Vagina (tissue), 2 donors: Measurements from ENCODE around the gene SOCS2. TPM values are rescaled to one million over a fixed set of nuclear protein-coding genes. Genes with fewer than 3 reads are reported as not detected.
"Not testable (repeated sequence)": the region's sequence is repeated elsewhere in the genome, so short reads cannot be mapped to it uniquely, and the experiment has no call there.

Experiments
- DNase-seq, 2 donors: peaks; one replicate each; pipeline ENCODE4 v3.0.0-alpha.2; 2017; ENCODE audit errors: extremely low spot score in 2 of 2
- H3K27ac ChIP-seq: fragments of 200-600 bp; sonication (generic); one replicate; pipeline ENCODE4 v1.5.1; 2019
- H3K27me3 ChIP-seq: fragments of 200-600 bp; sonication (generic); one replicate; pipeline ENCODE4 v1.5.1; 2019
- H3K36me3 ChIP-seq, 2 donors: fragments of 200-600 bp; sonication (generic); one replicate each; pipeline ENCODE4 v1.5.1; 2017 to 2019
- H3K4me1 ChIP-seq: fragments of 200-600 bp; sonication (generic); one replicate; pipeline ENCODE4 v1.5.1; 2019
- H3K4me3 ChIP-seq, 2 donors: fragments of 200-600 bp; sonication (generic); 1 replicate in 1 of 2; 2 replicates in 1 of 2; pipeline ENCODE4 v1.5.1; 2016 to 2019
- H3K9me3 ChIP-seq: fragments of 200-600 bp; sonication (generic); one replicate; pipeline ENCODE4 v1.5.1; 2019
- CTCF ChIP-seq, 3 experiments: fragments of 450-650 bp in 2 of 3; fragments of 200-600 bp in 1 of 3; sonication (generic) in 1 of 3; IDR thresholded peaks; one replicate each; pipeline ENCODE4 v1.5.1; 2017 to 2019; ENCODE audit warnings: antibody characterized with exemption in 3 of 3, mild to moderate bottlenecking in 2 of 3, moderate library complexity in 2 of 3
- POLR2A ChIP-seq, 2 donors: fragments of 450-650 bp; IDR thresholded peaks; one replicate each; pipeline ENCODE4 v1.6.1; 2017; ENCODE audit warnings: antibody characterized with exemption in 2 of 2, mild to moderate bottlenecking in 2 of 2, moderate library complexity in 2 of 2
- POLR2AphosphoS5 ChIP-seq, 2 donors: sonication (generic); formaldehyde crosslinking; IDR thresholded peaks; one replicate each; pipeline ENCODE4 v1.9.0; 2017; ENCODE audit warnings: antibody characterized with exemption in 2 of 2, mild to moderate bottlenecking in 2 of 2, low read depth in 1 of 2; ENCODE audit not compliant: insufficient read depth in 1 of 2
- intact Hi-C: fragments of 100-400 bp; cut with DNase I; formaldehyde crosslinking; loops from one replicate; pipeline ENCODE4 v1.15.1; 2023
- total RNA-seq: library from RNA; depleted of rRNA; stranded (reverse); fragments of >200 nt; gene quantifications from one replicate; pipeline ENCODE4 v1.2.3, GENCODE V29; 2016

The SOCS2 gene
- total RNA-seq, 1 donor from 2014 or later, result 79.3 TPM

GRCh38 chr12:93550748-93551611 is 21.5 kb upstream of the SOCS2 start:
- intact Hi-C loops, result no loop called here

GRCh38 chr12:93552427-93552826 is 20.0 kb upstream of the SOCS2 start:
- no peaks in the 10 kb centered on the region for H3K27me3 ChIP-seq
- H3K9me3 ChIP-seq, result no peaks in the 10 kb centered on the region
- H3K27ac ChIP-seq, result no peak overlapping the region
- H3K4me3 ChIP-seq, result no peak overlapping the region
- no peaks in the 10 kb centered on the region for H3K4me1 ChIP-seq
- DNase-seq, result peak in 1 of 2 donors; percentile 29
- intact Hi-C loops, result no loop called here
- no peaks in the 10 kb centered on the region for H3K36me3 ChIP-seq
- TF ChIP-seq CTCF (IDR thresholded peaks at IDR 0.05) (no peak), POLR2AphosphoS5 (IDR thresholded peaks at IDR 0.05; ENCODE audit: insufficient read depth in 1 of 2, low read depth in 1 of 2) (no peak), POLR2A (IDR thresholded peaks at IDR 0.05) (no peak)

More at GRCh38 chr12:93550748-93551611, 21.5 kb upstream of the SOCS2 start:
- Histone ChIP-seq H3K27ac (no peak overlapping the region), H3K4me1 (no peaks in the 10 kb centered on the region), H3K36me3 (no peaks in the 10 kb centered on the region), H3K4me3 (no peak overlapping the region), H3K9me3 (no peaks in the 10 kb centered on the region), H3K27me3 (no peaks in the 10 kb centered on the region)
- DNase-seq, result peak in 1 of 2 donors; percentile 72
- TF ChIP-seq POLR2A (IDR thresholded peaks at IDR 0.05) (no peak), CTCF (IDR thresholded peaks at IDR 0.05) (no peak), POLR2AphosphoS5 (IDR thresholded peaks at IDR 0.05; ENCODE audit: insufficient read depth in 1 of 2, low read depth in 1 of 2) (no peak)

- H3K9me3 ChIP-seq, H3K4me1 ChIP-seq, H3K4me3 ChIP-seq, H3K27ac ChIP-seq, intact Hi-C loops, DNase-seq, H3K27me3 ChIP-seq: not testable (repeated sequence)
- H3K36me3 ChIP-seq, result peaks cover 0 to 12% of the 10 kb centered on the region in 2 donors
These were observed 14.6 kb upstream of the SOCS2 start for GRCh38 chr12:93557879-93558278.

GRCh38 chr12:93558685-93559084 is 13.8 kb upstream of the SOCS2 start:
- H3K27ac ChIP-seq, H3K4me3 ChIP-seq, intact Hi-C loops, H3K9me3 ChIP-seq, H3K27me3 ChIP-seq, H3K4me1 ChIP-seq, DNase-seq: not testable (repeated sequence)
- peaks cover 0 to 15% of the 10 kb centered on the region in 2 donors for H3K36me3 ChIP-seq

GRCh38 chr12:93563807-93564538 is 8.5 kb upstream of the SOCS2 start:
- Histone ChIP-seq H3K36me3 (peaks cover 0 to 17% of the 10 kb centered on the region in 2 donors), H3K27me3 (no peaks in the 10 kb centered on the region), H3K27ac (no peak overlapping the region), H3K4me3 (no peak overlapping the region), H3K9me3 (no peaks in the 10 kb centered on the region), H3K4me1 (no peaks in the 10 kb centered on the region)
- TF ChIP-seq CTCF (IDR thresholded peaks at IDR 0.05) (no peak), POLR2A (IDR thresholded peaks at IDR 0.05) (no peak), POLR2AphosphoS5 (IDR thresholded peaks at IDR 0.05; ENCODE audit: insufficient read depth in 1 of 2, low read depth in 1 of 2) (no peak)
- no peak for DNase-seq
- intact Hi-C loops, result no loop called here

- no peak overlapping the region for H3K27ac ChIP-seq
- no peak overlapping the region for H3K4me3 ChIP-seq
- no peak for TF ChIP-seq POLR2A (IDR thresholded peaks at IDR 0.05)
- no peak for TF ChIP-seq POLR2AphosphoS5 (IDR thresholded peaks at IDR 0.05; ENCODE audit: insufficient read depth in 1 of 2, low read depth in 1 of 2)
- no peak for TF ChIP-seq CTCF (IDR thresholded peaks at IDR 0.05)
- no peak for DNase-seq
- H3K4me1 ChIP-seq, result no peaks in the 10 kb centered on the region
- intact Hi-C loops, result loop anchor here (5.0 kb wide), 1 partner anchor 537 kb away; no protein-coding TSS in a partner anchor
- H3K9me3 ChIP-seq, result no peaks in the 10 kb centered on the region
- peaks cover 0 to 17% of the 10 kb centered on the region in 2 donors for H3K36me3 ChIP-seq
- H3K27me3 ChIP-seq, result no peaks in the 10 kb centered on the region
These were observed 6.7 kb upstream of the SOCS2 start for GRCh38 chr12:93565760-93566159.
